ENCODE measurements around the gene ZFC3H1. TPM values are rescaled to one million over a fixed set of nuclear protein-coding genes. Genes with fewer than 3 reads are reported as not detected.

ZFC3H1 gene
- total and polyA plus RNA-seq, 2 donors (not counting 3 experiments of a cell fraction or from before 2014, with no cell fraction given): 23.6 to 60.4 TPM

DNA sequence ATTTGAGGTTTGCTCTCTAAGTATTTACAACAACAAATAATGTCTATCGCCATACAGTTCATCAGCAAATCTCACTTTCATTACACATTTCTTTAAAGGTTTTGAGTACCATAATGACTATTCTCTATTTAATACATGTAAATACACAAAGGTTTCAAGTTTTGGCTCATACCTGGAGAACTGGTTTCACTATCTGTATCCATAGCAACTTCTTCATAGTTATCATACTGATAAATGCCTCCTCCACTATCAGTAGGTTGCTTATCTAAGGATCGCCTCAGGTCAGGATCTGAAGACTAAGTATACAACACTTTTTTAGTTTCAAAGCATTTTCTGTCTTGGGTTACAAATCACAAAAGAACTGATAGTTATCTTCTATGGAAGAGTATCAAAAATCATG lies 21.4 kb downstream of the ZFC3H1 start:
- intact Hi-C loops (cut with micrococcal nuclease): no loop called here
- peaks cover 13 to 41% of the 10 kb centered on the region in 2 experiments for H3K36me3 ChIP-seq (ENCODE audit: control insufficient read depth in 2 of 2, extremely low read depth in 1 of 2, insufficient read depth in 2 of 2, low read length in 2 of 2)

More for the DNA sequence above, 21.4 kb downstream of the ZFC3H1 start:
- no peak overlapping the region for H3K27ac ChIP-seq (ENCODE audit: insufficient read depth, low read depth, low read length)
- no peaks in the 10 kb centered on the region for H3K27me3 ChIP-seq (ENCODE audit: control insufficient read depth in 2 of 2, insufficient read depth in 2 of 2, low read length in 2 of 2)
- H3K9ac ChIP-seq (replicated peaks; ENCODE audit: extremely low read depth, insufficient read depth, low read length): no peak overlapping the region
- no peak for FAIRE-seq
- POLR2A ChIA-PET: no interaction called here
- peaks cover 23% of the 10 kb centered on the region for H3K79me2 ChIP-seq (ENCODE audit: control insufficient read depth, insufficient read depth, low read length)
- no peak for DNase-seq (ENCODE audit: low read depth, low spot score)
- CTCF ChIA-PET: interaction anchor here (0.6 to 1.2 kb wide), 2 partner anchors 12 to 204 kb away, joined by 3 to 9 read pairs; no protein-coding TSS in a partner anchor
- H3K4me2 ChIP-seq (ENCODE audit: insufficient read depth, low read length): no peak overlapping the region
- TF ChIP-seq EZH2 (IDR thresholded peaks at IDR 0.05; ENCODE audit: borderline replicate concordance, low read depth, low read length, severe bottlenecking) (no peak), POLR2AphosphoS5 (IDR thresholded peaks at IDR 0.05; ENCODE audit: insufficient read depth, low read depth, low read length) (no peak), FOS (IDR thresholded peaks at IDR 0.05; ENCODE audit: borderline replicate concordance, insufficient read depth, low read length) (no peak), POLR2A (IDR thresholded peaks at IDR 0.05; ENCODE audit: low read depth, low read length) (no peak), JUN (IDR thresholded peaks at IDR 0.05; ENCODE audit: borderline replicate concordance, insufficient read depth, insufficient read length, low read depth) (no peak), MYC (IDR thresholded peaks at IDR 0.05; ENCODE audit: low read depth, low read length) (no peak), GATA2 (IDR thresholded peaks at IDR 0.05; ENCODE audit: insufficient read depth, insufficient read length, low read depth, low read length) (no peak)
- TF ChIP-seq, protein P1, sequence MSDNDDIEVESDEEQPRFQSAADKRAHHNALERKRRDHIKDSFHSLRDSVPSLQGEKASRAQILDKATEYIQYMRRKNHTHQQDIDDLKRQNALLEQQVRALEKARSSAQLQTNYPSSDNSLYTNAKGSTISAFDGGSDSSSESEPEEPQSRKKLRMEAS (IDR thresholded peaks at IDR 0.05; ENCODE audit: insufficient read depth, insufficient read length): no peak
- TF ChIP-seq, protein P2, sequence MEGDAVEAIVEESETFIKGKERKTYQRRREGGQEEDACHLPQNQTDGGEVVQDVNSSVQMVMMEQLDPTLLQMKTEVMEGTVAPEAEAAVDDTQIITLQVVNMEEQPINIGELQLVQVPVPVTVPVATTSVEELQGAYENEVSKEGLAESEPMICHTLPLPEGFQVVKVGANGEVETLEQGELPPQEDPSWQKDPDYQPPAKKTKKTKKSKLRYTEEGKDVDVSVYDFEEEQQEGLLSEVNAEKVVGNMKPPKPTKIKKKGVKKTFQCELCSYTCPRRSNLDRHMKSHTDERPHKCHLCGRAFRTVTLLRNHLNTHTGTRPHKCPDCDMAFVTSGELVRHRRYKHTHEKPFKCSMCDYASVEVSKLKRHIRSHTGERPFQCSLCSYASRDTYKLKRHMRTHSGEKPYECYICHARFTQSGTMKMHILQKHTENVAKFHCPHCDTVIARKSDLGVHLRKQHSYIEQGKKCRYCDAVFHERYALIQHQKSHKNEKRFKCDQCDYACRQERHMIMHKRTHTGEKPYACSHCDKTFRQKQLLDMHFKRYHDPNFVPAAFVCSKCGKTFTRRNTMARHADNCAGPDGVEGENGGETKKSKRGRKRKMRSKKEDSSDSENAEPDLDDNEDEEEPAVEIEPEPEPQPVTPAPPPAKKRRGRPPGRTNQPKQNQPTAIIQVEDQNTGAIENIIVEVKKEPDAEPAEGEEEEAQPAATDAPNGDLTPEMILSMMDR (IDR thresholded peaks at IDR 0.05; ENCODE audit: extremely low read depth in 1 of 2, insufficient read depth in 1 of 2, low read depth in 1 of 2, low read length in 2 of 2): no peak
- H3K4me1 ChIP-seq (ENCODE audit: control insufficient read depth, extremely low read depth, insufficient read depth, low read length): no peaks in the 10 kb centered on the region
- H4K20me1 ChIP-seq (replicated peaks; ENCODE audit: control insufficient read depth, extremely low read depth, insufficient read depth, low read length): no peaks in the 10 kb centered on the region
- H3K9me3 ChIP-seq (replicated peaks; ENCODE audit: control insufficient read depth, insufficient read depth, low read length): no peaks in the 10 kb centered on the region
- no peak overlapping the region for H3K4me3 ChIP-seq (replicated peaks in 1 of 3; ENCODE audit: insufficient read depth in 1 of 3, low read depth in 1 of 3, low read length in 3 of 3)
- BruUV-seq (replicated peaks): no TSS peak
- no peaks in the 10 kb centered on the region for H3K9me1 ChIP-seq (replicated peaks; ENCODE audit: control insufficient read depth, extremely low read depth, insufficient read depth, low read length)
- no peak overlapping the region for H2AFZ ChIP-seq (ENCODE audit: low read depth, low read length)
- dilution Hi-C loops (cut with MboI; ENCODE audit: extremely low pct_ligation_motif_present, low sequenced_read_pairs): no loop called here
